Measurements from ENCODE around the gene COMP. TPM values are rescaled to one million over a fixed set of nuclear protein-coding genes. Genes with fewer than 3 reads are reported as not detected.

COMP gene
- total RNA-seq, 2 donors from 2014 or later, result not detected

DNA sequence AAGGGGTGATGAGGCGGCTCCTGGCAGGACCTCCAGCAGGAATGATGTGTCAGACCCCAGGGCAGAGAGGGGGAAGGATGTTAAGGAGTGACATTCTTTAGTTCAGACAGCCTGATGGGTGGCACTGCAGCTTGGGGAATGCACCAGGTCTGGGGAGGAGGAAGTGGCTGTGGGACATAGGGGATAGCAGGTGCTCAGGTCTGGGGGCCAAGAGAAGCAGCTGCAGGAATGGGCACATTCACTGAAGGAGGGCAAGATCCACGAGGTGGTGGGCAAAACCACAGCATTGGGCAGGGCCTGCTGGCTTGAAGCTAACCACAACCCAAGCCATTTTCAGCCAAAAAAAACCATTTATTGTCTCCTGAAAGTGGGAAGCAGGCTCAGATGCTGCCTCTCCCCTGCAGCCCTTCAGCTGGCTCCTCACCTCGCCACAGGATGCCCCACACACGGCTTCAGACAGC lies 26.5 kb downstream of the COMP start:
- H3K36me3 Mint-ChIP-seq, result no peaks in the 10 kb centered on the region
- H3K9me3 Mint-ChIP-seq, result no peaks in the 10 kb centered on the region
- no peak for DNase-seq (ENCODE audit: low spot score)
- H3K27ac Mint-ChIP-seq, result no peak overlapping the region
- no peak for ATAC-seq
- H3K27me3 Mint-ChIP-seq, result no peaks in the 10 kb centered on the region
- no peaks in the 10 kb centered on the region for H3K4me1 Mint-ChIP-seq (ENCODE audit: low read depth in 2 of 2)
- H3K4me3 Mint-ChIP-seq, result no peak overlapping the region

DNA sequence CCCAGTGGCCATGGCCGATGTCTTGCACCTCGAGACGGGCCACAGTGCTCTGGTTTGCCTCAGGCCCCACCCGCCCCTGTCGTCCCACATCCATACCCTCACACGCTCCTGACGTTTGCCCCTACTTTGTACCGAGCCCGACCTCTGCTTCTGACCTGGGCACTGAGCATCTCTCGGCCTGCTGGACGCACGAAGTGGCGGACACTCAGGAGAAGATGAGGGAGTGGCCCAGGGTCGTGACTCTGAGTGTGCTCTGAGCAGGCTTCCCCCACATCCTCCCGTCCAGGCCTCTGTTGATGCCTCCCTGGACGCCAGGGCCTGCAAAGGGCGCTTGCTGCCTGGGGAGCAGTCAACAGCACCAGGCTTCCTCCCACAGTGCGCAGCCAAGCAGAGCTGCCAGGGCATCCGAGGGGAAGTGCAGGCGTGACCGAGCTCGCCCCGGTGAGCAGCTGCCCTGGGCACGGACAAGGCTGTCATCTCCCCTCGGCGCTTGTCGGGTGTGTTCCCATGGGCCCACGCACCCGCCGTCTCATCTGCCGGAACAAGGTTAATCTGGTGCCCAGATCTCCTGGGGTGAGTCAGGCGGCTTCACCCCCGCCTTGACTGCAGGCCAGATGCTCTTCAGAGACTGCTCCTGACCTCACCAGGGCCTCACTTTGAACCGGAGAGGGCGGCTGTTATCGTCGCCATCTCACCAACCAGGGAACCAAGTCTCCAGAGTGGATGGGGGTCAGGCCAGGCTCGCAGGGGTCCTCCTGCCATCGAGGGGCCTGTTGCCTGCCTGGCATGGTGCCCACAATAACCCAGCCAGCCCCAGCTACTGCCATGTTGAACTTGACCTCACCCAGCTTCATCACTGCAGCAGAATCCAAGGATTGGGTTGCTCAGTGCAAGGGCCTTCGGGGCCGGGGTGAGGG lies 27.2 kb downstream of the COMP start:
- Mint-ChIP-seq H3K27me3 (no peaks in the 10 kb centered on the region), H3K36me3 (no peaks in the 10 kb centered on the region), H3K9me3 (no peaks in the 10 kb centered on the region), H3K4me3 (no peak overlapping the region), H3K27ac (no peak overlapping the region), H3K4me1 (ENCODE audit: low read depth in 2 of 2) (no peaks in the 10 kb centered on the region)
- DNase-seq (ENCODE audit: low spot score) (no peak), ATAC-seq (no peak)

DNA sequence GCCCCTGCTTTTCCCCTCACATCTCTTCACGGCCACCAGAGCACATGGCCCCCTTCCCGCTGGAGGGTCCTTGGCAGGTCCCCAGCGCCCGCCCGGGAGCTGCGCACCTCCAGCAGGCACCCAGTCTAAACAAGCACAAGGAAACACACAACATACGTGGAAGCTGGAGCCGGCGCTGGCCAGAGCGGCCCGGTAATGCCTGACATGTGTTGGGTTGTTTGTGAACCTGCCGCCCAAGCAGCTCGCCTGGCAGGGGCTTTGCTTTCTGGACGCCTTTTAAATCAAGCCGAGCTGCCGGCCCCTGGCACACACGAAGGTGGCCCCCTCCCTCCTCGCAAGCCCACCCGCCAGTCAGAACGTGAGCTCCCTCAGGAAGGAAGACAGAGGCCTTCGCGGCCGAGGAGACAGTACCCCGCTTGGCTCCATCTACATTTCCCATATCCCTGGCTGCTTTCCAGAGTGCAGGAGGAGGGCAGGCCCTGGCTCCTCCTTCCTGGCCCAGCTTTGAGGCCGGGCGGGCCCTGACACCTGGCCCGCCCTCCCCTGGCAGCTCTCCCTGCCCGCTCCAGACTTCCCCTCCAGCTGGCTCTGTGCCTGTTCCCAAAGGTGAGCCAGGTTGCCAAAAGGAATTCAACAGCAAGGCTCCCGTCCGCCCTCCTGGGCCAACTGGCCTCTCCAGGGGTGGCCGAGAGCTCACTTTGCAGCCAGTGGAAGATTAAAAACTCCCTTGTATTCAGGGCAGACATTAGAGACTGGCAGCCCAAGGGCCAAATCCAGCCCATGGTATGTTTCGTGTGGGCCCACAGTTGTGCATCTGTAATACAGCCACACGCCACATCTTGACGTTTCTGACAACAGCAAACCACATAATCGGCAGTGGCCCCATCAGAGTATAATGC lies 28.7 kb downstream of the COMP start:
- ATAC-seq, result no peak
- no peaks in the 10 kb centered on the region for H3K9me3 Mint-ChIP-seq
- H3K36me3 Mint-ChIP-seq, result no peaks in the 10 kb centered on the region
- H3K27me3 Mint-ChIP-seq, result no peaks in the 10 kb centered on the region
- no peak for DNase-seq (ENCODE audit: low spot score)
- no peak overlapping the region for H3K27ac Mint-ChIP-seq
- no peak overlapping the region for H3K4me3 Mint-ChIP-seq
- H3K4me1 Mint-ChIP-seq (ENCODE audit: low read depth in 2 of 2), result no peaks in the 10 kb centered on the region

DNA sequence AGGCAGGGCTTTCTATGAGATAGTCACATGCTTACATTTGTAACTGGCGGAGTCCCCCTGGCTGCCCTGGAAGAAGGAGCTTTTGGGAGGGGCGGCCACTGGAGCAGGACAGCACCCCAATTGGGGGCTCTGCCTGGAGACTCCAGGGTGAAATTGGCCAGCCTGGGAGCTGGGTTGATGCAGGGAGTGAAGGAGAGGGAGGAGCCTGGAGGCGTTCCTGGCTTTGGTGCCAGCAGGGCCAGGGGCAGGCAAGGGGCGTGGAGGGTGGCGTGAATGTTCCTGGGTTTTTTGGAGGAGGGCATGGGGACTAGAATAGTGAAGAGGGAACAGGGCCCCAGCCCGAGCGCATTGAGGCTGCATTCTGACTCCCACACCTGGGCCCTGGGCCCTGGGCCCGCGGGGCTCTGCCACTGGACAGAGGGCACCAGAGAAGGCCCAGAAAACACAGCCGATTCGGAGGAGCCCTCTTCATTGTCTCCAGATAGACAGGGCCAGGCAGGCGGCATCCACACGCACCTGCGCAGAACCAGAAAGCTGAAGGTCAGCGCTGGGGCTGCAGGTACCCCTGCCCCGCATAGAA lies 29.5 kb downstream of the COMP start:
- no peak overlapping the region for H3K27ac Mint-ChIP-seq
- no peaks in the 10 kb centered on the region for H3K36me3 Mint-ChIP-seq
- no peaks in the 10 kb centered on the region for H3K27me3 Mint-ChIP-seq
- no peaks in the 10 kb centered on the region for H3K9me3 Mint-ChIP-seq
- ATAC-seq, result no peak
- no peak overlapping the region for H3K4me3 Mint-ChIP-seq
- no peaks in the 10 kb centered on the region for H3K4me1 Mint-ChIP-seq (ENCODE audit: low read depth in 2 of 2)
- no peak for DNase-seq (ENCODE audit: low spot score)

DNA sequence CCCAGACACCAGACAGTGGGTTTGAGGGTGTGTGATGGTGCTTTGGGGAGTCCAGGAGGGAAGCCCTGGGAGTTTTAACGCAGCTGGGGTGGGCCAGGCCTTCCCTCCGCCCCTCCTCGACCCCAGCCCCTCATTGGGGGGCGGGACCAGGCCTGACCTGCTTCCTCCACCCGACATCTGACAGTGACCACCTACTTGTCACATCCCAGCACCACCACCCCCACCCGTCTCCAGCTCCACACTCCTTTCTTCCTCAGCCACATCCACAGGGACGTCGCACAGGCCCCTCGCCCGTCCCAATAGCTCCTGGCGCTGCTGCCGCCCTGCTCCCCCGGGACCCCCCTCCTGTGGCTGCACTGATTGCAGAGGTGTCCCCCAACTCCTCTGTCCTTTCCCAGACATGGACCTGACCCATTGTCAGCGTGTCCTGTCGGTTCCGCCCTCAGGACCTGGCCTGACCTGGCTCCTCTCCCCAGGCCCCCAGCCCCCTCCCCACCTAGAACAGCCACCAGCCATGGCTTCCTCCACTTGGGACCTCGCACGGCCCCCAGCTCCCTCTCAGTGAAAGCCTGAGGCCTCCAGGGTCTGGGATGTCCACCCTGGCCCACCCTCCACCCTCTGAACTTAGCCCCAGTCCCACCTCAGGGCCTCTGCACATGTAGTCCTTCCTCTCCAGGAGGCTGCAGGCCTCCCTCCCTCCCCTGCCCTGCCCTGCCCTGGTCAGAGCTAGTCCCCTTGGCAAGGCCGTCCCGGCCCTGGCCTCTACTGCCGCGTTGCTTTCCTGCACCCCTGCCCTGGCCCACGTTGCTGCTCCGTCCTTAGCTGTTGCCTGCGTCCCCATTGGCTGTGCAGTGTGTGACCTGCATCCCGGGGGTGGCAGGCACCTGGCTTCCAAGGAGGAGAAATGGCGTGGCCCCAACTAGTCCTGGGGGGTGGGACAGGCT lies 30.4 kb downstream of the COMP start:
- Mint-ChIP-seq H3K9me3 (no peaks in the 10 kb centered on the region), H3K4me1 (ENCODE audit: low read depth in 2 of 2) (no peaks in the 10 kb centered on the region), H3K27me3 (no peaks in the 10 kb centered on the region), H3K36me3 (no peaks in the 10 kb centered on the region), H3K4me3 (no peak overlapping the region), H3K27ac (no peak overlapping the region)
- ATAC-seq (no peak), DNase-seq (ENCODE audit: low spot score) (no peak)

DNA sequence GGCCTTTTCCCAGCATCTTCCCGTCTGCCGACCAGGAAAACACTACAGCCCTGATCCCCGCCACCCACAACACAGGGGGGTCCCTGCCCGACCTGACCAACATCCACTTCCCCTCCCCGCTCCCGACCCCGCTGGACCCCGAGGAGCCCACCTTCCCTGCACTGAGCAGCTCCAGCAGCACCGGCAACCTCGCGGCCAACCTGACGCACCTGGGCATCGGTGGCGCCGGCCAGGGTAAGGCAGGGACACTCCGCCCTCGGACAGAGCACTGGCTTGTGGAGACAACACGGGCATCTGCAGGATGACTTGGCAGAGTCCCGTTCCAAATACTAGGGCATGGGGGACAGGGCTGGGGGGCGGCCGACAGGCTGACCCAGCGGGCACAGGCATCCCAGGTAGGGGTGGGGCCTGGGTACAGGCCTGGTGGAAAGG lies 31.1 kb downstream of the COMP start:
- Mint-ChIP-seq H3K27ac (no peak overlapping the region), H3K4me1 (ENCODE audit: low read depth in 2 of 2) (no peaks in the 10 kb centered on the region), H3K27me3 (no peaks in the 10 kb centered on the region), H3K9me3 (no peaks in the 10 kb centered on the region), H3K36me3 (no peaks in the 10 kb centered on the region), H3K4me3 (no peak overlapping the region)
- no peak for DNase-seq (ENCODE audit: low spot score)
- ATAC-seq, result no peak

DNA sequence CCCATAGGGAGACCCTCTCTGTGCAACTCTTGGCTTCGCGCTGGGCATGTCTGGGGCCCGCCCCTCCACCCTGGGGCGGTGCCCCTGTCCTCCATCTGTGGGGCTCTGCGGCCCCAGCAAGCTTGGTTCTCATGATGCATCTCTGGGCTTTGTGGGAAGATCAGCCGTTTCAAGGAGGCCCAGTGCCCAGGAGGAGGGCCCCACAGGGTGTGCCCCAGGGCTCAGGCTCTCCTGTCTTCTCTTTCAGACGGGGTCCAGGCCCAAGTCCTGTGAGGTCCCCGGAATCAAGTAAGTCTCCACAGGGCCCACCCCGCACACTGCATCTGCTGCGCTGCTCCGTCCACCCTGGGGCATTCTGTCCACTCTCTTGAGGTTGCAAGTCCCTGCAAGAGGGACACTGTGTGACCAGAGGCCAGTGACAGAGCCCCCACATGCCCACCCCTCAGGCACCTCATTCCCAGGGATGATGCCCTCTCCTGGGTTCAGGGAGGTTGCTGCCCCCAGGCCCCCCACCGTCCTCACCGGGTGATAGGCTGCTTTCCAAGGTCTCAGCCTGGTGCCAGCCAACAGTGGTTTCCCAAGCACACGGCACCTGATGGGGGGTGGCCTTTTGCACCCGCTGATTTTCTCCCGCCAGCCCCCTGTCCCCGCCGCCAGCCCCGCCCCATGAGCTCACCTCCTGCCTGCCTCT lies 31.7 kb downstream of the COMP start:
- DNase-seq (ENCODE audit: low spot score) (no peak), ATAC-seq (peak in 1 of 2 donors; percentile 7)
- Mint-ChIP-seq H3K4me1 (ENCODE audit: low read depth in 2 of 2) (no peaks in the 10 kb centered on the region), H3K4me3 (no peak overlapping the region), H3K27ac (no peak overlapping the region), H3K27me3 (no peaks in the 10 kb centered on the region), H3K36me3 (no peaks in the 10 kb centered on the region), H3K9me3 (no peaks in the 10 kb centered on the region)

DNA sequence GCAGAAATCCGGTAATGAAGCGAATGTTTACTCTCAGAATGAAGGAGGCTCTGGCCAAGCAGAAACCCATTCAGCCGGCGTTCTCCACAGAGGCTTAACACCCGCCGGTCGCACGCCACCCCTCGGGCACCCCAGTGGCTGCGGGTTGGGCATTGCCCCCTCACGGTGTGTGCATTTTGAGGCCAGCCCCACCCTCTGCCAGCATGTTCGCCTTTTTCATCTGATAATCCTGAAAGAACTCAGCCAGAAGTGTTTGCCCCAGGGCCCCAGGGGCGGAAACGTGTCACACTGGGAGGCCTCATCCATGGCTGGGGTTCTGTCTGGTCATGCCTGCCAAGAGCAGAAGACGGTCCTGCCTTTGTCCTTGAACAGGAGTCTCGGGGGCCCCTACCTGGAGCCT lies 34.2 kb downstream of the COMP start:
- Mint-ChIP-seq H3K27me3 (no peaks in the 10 kb centered on the region), H3K9me3 (no peaks in the 10 kb centered on the region), H3K36me3 (no peaks in the 10 kb centered on the region), H3K27ac (no peak overlapping the region), H3K4me1 (ENCODE audit: low read depth in 2 of 2) (no peaks in the 10 kb centered on the region), H3K4me3 (no peak overlapping the region)
- no peak for ATAC-seq
- DNase-seq (ENCODE audit: low spot score), result no peak

DNA sequence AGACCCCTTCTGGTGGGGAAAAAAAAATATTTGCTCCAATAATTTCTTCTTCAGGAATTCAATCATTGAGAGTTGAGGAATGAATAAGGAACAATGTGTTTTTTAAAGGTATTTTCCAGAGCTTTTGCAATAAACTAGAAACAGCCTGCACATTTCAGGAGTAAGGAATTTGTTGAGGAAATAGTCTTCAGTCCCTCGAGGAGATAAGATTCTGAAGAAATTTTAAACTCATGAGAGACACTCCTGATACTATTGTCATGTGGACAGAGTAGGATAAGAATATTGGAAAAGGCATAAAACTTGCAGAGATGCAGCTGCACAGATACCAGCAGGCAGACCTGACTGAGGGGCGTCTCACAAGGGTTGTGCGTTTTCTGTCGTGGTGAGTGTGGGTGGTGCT lies 36.6 kb downstream of the COMP start:
- H3K27ac Mint-ChIP-seq, result no peak overlapping the region
- DNase-seq (ENCODE audit: low spot score) (no peak), ATAC-seq (no peak)
- no peaks in the 10 kb centered on the region for H3K4me1 Mint-ChIP-seq (ENCODE audit: low read depth in 2 of 2)
- no peak overlapping the region for H3K4me3 Mint-ChIP-seq
- H3K9me3 Mint-ChIP-seq, result no peaks in the 10 kb centered on the region
- H3K36me3 Mint-ChIP-seq, result no peaks in the 10 kb centered on the region
- H3K27me3 Mint-ChIP-seq, result no peaks in the 10 kb centered on the region

DNA sequence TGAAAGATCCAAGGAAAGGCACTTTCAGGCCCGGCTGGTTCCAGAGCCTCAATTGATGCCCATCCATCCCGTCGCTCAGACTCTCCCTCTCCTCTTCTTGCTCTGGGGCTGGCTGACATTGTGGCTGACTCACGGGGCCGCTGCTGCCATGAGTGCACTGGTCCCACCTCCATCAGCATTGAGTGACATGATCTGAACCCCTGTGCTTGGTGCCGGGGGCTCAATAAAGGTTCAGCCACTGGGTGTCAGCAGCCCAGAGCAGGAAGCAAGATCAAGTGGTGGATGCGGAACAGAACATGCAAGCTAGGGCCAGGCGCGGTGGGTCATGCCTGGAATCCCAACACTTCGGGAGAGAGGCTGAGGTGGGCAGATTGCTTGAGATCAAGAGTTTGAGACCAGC lies 39.5 kb downstream of the COMP start:
- Mint-ChIP-seq H3K4me1 (ENCODE audit: low read depth in 2 of 2) (no peaks in the 10 kb centered on the region), H3K36me3 (no peaks in the 10 kb centered on the region), H3K27ac (no peak overlapping the region), H3K27me3 (no peaks in the 10 kb centered on the region), H3K4me3 (no peak overlapping the region), H3K9me3 (no peaks in the 10 kb centered on the region)
- ATAC-seq (no peak), DNase-seq (ENCODE audit: low spot score) (no peak)

DNA sequence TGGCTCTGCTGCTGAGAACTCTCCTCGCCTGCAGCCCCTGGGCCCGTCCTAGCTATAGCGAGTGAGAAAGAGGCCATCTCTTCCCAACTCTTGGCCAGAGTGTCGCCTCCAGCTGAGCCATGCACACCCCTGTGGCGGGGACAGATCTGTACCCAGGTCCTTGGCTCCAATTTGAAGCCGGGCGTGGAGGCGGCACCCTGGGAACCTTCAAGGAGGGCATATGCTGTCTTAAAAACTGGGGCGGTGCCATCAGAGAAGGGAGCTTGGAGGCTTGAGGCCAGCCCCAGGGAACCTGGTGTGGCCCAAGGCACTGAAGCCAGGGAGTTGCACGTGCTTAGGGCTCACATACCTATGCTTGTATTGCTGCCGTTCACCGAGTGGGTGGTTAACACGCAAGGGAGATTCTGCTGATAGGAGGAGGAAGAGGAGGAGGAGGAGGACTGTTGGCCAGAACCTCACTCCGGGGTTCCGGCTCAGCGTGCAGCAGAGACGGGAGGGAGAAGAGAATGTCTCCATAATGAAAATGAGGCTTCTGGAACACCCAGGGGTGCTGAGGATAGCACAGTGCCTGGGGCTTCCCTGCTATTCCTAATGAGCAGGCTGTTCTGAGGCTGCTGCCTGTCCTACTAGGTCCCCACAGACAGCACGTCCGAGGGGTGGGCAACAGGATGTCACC lies 40.7 kb downstream of the COMP start:
- no peak overlapping the region for H3K27ac Mint-ChIP-seq
- no peaks in the 10 kb centered on the region for H3K9me3 Mint-ChIP-seq
- DNase-seq (ENCODE audit: low spot score) (no peak), ATAC-seq (no peak)
- H3K4me1 Mint-ChIP-seq (ENCODE audit: low read depth in 2 of 2), result no peaks in the 10 kb centered on the region
- H3K4me3 Mint-ChIP-seq, result no peak overlapping the region
- H3K27me3 Mint-ChIP-seq, result no peaks in the 10 kb centered on the region
- no peaks in the 10 kb centered on the region for H3K36me3 Mint-ChIP-seq

All from natural killer cell treated with Interleukin-12 subunit alpha and Interleukin-12 subunit beta and Interleukin-15 and Interleukin-18, amount 100 ng/mL, for 72 hours (primary cell).